Measurements from ENCODE around the gene FAM3B.
"Not testable (repeated sequence)": the region's sequence is repeated elsewhere in the genome, so short reads cannot be mapped to it uniquely, and the experiment has no call there.

The FAM3B gene

GRCh38 chr21:41294548-41295231, 21.9 kb upstream of the FAM3B start:
- in situ Hi-C loops (cut with HindIII; ENCODE audit: low pct_ligation_motif_present, low sequenced_read_pairs): no loop called here
- no peaks in the 10 kb centered on the region for H3K27me3 ChIP-seq (replicated peaks)
- H3K4me3 ChIP-seq (ENCODE audit: low read depth, low read length): no peak overlapping the region
- H3K36me3 ChIP-seq (replicated peaks): no peaks in the 10 kb centered on the region
- no peak overlapping the region for H3K27ac ChIP-seq
- TF ChIP-seq, protein P1, sequence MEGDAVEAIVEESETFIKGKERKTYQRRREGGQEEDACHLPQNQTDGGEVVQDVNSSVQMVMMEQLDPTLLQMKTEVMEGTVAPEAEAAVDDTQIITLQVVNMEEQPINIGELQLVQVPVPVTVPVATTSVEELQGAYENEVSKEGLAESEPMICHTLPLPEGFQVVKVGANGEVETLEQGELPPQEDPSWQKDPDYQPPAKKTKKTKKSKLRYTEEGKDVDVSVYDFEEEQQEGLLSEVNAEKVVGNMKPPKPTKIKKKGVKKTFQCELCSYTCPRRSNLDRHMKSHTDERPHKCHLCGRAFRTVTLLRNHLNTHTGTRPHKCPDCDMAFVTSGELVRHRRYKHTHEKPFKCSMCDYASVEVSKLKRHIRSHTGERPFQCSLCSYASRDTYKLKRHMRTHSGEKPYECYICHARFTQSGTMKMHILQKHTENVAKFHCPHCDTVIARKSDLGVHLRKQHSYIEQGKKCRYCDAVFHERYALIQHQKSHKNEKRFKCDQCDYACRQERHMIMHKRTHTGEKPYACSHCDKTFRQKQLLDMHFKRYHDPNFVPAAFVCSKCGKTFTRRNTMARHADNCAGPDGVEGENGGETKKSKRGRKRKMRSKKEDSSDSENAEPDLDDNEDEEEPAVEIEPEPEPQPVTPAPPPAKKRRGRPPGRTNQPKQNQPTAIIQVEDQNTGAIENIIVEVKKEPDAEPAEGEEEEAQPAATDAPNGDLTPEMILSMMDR (IDR thresholded peaks at IDR 0.05; ENCODE audit: low read depth, low read length, missing control alignments): no peak
- no peak for DNase-seq

DNA sequence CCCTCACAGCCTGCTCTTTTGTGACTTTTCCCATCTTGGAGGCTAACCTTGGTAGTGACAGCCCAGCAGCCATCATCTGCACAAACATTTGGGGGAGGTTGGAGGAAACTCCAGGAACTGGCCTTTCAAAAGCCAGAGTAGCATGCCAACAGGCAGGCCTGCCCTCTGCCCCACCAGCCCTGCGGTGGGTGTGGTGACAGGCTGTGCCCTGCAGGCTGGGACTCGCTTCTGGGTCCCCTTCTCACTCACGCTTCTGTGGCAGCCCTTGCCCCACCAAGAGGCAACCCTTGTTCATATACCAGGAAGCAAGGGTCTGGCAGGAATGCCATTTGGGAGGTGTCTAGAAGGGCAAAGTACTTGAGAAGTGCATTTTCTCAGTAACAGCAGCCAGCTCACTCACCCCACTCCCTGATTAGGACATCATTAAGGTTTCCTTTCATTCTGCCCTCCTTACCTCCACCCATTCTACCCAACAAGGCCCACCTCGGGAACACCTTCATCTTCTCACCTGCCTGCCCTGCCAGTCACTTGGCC, 20.8 kb upstream of the FAM3B start:
- Histone ChIP-seq H3K36me3 (replicated peaks) (no peaks in the 10 kb centered on the region), H3K4me3 (ENCODE audit: low read depth, low read length) (no peak overlapping the region), H3K27me3 (replicated peaks) (no peaks in the 10 kb centered on the region), H3K27ac (no peak overlapping the region)
- TF ChIP-seq, protein P1 (IDR thresholded peaks at IDR 0.05; ENCODE audit: low read depth, low read length, missing control alignments): no peak
- in situ Hi-C loops (cut with HindIII; ENCODE audit: low pct_ligation_motif_present, low sequenced_read_pairs): no loop called here
- no peak for DNase-seq

- in situ Hi-C loops (cut with HindIII; ENCODE audit: low pct_ligation_motif_present, low sequenced_read_pairs): no loop called here
- Histone ChIP-seq H3K27ac (no peak overlapping the region), H3K36me3 (replicated peaks) (no peaks in the 10 kb centered on the region), H3K27me3 (replicated peaks) (no peaks in the 10 kb centered on the region), H3K4me3 (ENCODE audit: low read depth, low read length) (no peak overlapping the region)
- TF ChIP-seq, protein P1 (IDR thresholded peaks at IDR 0.05; ENCODE audit: low read depth, low read length, missing control alignments): no peak
- no peak for DNase-seq
These were observed 13.6 kb upstream of the FAM3B start for GRCh38 chr21:41302976-41303375.

- TF ChIP-seq, protein P1 (IDR thresholded peaks at IDR 0.05; ENCODE audit: low read depth, low read length, missing control alignments): no peak
- H3K36me3 ChIP-seq (replicated peaks): no peaks in the 10 kb centered on the region
- in situ Hi-C loops (cut with HindIII; ENCODE audit: low pct_ligation_motif_present, low sequenced_read_pairs): no loop called here
- no peak for DNase-seq
- no peaks in the 10 kb centered on the region for H3K27me3 ChIP-seq (replicated peaks)
- no peak overlapping the region for H3K4me3 ChIP-seq (ENCODE audit: low read depth, low read length)
- no peak overlapping the region for H3K27ac ChIP-seq
These were observed 12.4 kb upstream of the FAM3B start for GRCh38 chr21:41304068-41304720.

DNA sequence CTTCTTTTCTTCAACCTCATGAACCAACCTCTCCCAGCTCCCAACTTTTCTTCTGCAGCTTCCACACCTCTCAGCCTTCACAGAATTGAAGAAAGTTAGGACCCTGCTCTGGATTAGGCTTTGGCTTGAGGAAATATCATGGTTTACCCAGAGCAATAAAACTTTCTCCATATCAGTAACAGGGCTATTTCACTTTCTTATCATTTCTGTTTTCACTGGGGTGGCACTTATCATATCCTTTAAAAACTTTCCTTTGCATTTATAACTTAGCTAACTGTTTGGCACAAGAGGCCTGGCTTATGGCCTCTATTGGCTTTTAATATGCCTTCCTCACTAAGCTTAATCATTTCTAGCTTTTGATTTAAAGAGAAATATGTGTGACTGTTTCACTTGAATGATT, 9.4 kb upstream of the FAM3B start:
- Histone ChIP-seq H3K4me3 (ENCODE audit: low read depth, low read length) (no peak overlapping the region), H3K36me3 (replicated peaks) (no peaks in the 10 kb centered on the region), H3K27ac (no peak overlapping the region), H3K27me3 (replicated peaks) (no peaks in the 10 kb centered on the region)
- TF ChIP-seq, protein P1 (IDR thresholded peaks at IDR 0.05; ENCODE audit: low read depth, low read length, missing control alignments): no peak
- in situ Hi-C loops (cut with HindIII; ENCODE audit: low pct_ligation_motif_present, low sequenced_read_pairs): no loop called here
- no peak for DNase-seq

- H3K4me3 ChIP-seq (ENCODE audit: low read depth, low read length); H3K36me3 ChIP-seq (replicated peaks); in situ Hi-C loops (cut with HindIII; ENCODE audit: low pct_ligation_motif_present, low sequenced_read_pairs); DNase-seq; H3K27ac ChIP-seq: not testable (repeated sequence)
- H3K27me3 ChIP-seq (replicated peaks): peaks cover 13% of the 10 kb centered on the region
These were observed 3.1 kb upstream of the FAM3B start for GRCh38 chr21:41313285-41314164.
